SJSA1 (cell line): Measurements from ENCODE around the gene DMRTC2. TPM values are rescaled to one million over a fixed set of nuclear protein-coding genes. Genes with fewer than 3 reads are reported as not detected.

Experiments used
- DNase-seq, 2 experiments: peaks; one replicate each; pipeline ENCODE4 v3.0.0-alpha.2; 2015 to 2020; ENCODE audit warnings: low spot score in 2 of 2, low read depth in 1 of 2
- H3K27ac ChIP-seq: fragments of 250-450 bp; sonication (Bioruptor Pico); 2 replicates; pipeline ENCODE4 v1.5.1; 2020; ENCODE audit warnings: mild to moderate bottlenecking, moderate library complexity
- H3K27me3 ChIP-seq: fragments of 250-450 bp; sonication (Bioruptor Pico); replicated peaks from 2 replicates; pipeline ENCODE4 v1.5.1; 2020; ENCODE audit warnings: mild to moderate bottlenecking, moderate library complexity
- H3K36me3 ChIP-seq: fragments of 250-450 bp; sonication (Bioruptor Pico); 2 replicates; pipeline ENCODE4 v1.5.1; 2020; ENCODE audit warnings: mild to moderate bottlenecking
- H3K4me1 ChIP-seq: fragments of 250-450 bp; sonication (Bioruptor Pico); replicated peaks from 2 replicates; pipeline ENCODE4 v1.6.1; 2021; ENCODE audit warnings: mild to moderate bottlenecking
- H3K4me3 ChIP-seq: fragments of 250-450 bp; sonication (Bioruptor Pico); 2 replicates; pipeline ENCODE4 v1.5.1; 2020; ENCODE audit warnings: mild to moderate bottlenecking
- H3K9me3 ChIP-seq: fragments of 250-450 bp; sonication (Bioruptor Pico); replicated peaks from 2 replicates; pipeline ENCODE4 v1.5.1; 2020; ENCODE audit warnings: mild to moderate bottlenecking
- total RNA-seq: library from RNA; depleted of rRNA; stranded (reverse); fragments of >200 nt; shearing (Covaris generic); gene quantifications from 2 replicates; pipeline ENCODE4 v1.2.3, GENCODE V29; 2014

Gene DMRTC2
- total RNA-seq, 1 experiment from 2014 or later, result not detected

DNA sequence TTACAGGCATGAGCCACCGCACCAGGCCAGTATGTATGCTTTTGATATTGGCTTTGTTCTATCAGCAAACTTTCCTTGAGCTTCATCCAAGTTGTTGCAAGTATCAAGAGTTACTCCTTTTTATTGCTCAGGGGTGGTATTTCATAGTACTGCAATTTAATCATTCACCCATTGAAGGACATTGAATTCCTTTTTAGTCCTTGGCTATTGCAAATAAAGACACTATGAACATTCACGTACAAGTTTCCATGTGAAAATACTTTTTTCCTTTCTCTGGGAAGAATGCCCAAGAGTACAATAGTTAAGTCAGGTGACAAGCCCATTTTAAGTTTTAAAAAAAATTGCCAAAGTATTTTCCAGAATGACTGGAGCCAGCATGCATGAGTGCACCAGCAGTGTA lies 28.1 kb upstream of the DMRTC2 start:
- Histone ChIP-seq H3K9me3 (no peaks in the 10 kb centered on the region), H3K27ac (no peak overlapping the region), H3K4me3 (no peak overlapping the region), H3K36me3 (no peaks in the 10 kb centered on the region), H3K27me3 (peaks cover 19% of the 10 kb centered on the region), H3K4me1 (no peaks in the 10 kb centered on the region)
- DNase-seq, result no peak

DNA sequence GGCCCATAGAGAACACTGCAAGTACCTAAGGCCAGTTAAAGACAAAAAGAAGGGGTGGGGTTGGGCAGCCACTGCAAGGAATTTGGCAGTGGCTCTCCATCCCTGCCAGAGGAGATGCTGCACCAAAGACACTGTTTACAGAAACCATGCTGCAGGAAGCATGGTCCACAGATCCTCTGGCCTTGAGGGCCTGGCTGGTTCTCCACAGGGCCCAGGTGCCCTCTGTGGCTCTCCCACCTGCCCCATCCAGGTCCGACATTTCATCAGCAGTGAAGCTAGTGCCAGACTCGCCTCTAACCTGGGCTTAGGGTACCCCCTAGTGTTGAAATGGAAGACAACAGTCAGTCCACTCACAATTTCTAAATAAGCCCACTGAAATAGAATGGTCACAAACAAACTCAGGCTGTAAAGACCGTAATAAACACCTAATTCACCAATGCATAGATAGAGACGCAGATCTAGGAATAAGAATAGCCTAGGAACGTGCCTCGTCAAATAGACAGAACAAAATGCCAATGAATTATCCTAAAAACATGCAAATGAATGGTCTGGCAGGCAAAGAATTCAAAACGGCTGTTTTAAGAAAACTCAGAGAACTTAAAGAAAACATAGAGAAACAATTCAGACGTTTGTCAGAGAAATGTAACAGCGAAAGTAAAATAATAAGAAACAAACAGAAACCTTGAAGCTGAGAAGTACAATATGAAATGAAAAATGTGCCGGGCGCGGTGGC lies 23.7 kb upstream of the DMRTC2 start:
- no peak for DNase-seq
- no peak overlapping the region for H3K4me3 ChIP-seq
- H3K4me1 ChIP-seq, result no peaks in the 10 kb centered on the region
- no peaks in the 10 kb centered on the region for H3K36me3 ChIP-seq
- peaks cover 36% of the 10 kb centered on the region for H3K27me3 ChIP-seq
- no peaks in the 10 kb centered on the region for H3K9me3 ChIP-seq
- H3K27ac ChIP-seq, result no peak overlapping the region

DNA sequence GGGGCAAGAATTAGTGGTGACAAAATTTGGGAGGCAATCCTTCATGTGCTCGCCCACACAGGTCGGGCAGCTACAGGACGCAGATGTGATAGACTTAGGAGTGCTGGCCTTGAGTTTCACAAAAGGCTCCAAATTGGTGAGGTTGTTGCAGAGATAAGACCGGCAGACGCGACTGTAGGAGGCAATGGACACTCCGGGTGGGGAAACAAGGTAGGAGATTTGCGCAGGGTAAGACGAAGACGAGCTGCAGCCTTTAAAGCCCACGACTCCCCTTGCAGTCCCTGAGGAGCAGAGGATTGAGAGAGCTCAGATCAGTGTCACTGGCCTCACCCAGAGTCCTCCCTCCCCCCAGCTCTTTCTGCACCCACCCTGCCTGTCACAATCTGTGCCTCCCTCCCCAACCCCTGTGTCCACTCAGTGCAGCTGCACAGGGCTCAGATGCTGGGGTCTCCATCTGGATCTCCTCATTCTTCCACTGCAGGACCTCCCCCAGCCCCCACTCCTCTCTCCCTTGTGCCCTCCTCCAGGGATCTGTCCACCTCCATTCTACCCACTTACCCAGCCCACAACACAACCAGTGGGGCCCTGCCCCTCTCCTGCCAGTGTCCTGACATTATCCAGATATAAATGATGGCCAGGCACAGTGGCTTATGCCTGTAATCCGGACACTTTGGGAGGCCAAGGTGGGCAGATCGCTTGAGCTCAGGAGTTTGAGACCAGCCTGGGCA lies 6.7 kb upstream of the DMRTC2 start:
- peaks cover 59% of the 10 kb centered on the region for H3K27me3 ChIP-seq
- H3K4me1 ChIP-seq, result no peaks in the 10 kb centered on the region
- H3K4me3 ChIP-seq, result no peak overlapping the region
- no peak overlapping the region for H3K27ac ChIP-seq
- no peaks in the 10 kb centered on the region for H3K36me3 ChIP-seq
- DNase-seq, result no peak
- no peaks in the 10 kb centered on the region; the same call in 1 of the 2 replicates for H3K9me3 ChIP-seq

DNA sequence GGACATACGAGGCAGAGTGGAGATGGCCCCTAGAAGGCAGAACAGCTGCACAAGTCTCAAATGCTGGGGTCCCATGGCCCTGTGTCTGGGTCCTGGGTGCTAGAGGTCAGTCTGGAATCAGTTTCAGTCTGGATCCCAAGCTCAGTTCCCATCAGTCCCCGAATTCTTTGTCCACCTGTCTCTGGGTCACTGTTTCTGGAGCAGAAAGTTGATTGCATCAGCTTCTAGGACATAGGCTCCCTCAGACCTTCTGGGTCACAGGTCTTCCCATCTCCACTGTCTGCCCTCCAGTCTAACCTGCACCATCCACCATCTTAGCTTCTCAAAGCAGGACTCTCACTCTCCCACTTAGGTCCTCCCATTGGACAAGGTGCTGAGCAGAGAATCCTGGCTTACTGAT lies 5.6 kb upstream of the DMRTC2 start:
- Histone ChIP-seq H3K36me3 (no peaks in the 10 kb centered on the region), H3K4me3 (no peak overlapping the region), H3K9me3 (no peaks in the 10 kb centered on the region; the same call in 1 of the 2 replicates), H3K27ac (no peak overlapping the region), H3K27me3 (peaks cover 52% of the 10 kb centered on the region), H3K4me1 (no peaks in the 10 kb centered on the region)
- no peak for DNase-seq

DNA sequence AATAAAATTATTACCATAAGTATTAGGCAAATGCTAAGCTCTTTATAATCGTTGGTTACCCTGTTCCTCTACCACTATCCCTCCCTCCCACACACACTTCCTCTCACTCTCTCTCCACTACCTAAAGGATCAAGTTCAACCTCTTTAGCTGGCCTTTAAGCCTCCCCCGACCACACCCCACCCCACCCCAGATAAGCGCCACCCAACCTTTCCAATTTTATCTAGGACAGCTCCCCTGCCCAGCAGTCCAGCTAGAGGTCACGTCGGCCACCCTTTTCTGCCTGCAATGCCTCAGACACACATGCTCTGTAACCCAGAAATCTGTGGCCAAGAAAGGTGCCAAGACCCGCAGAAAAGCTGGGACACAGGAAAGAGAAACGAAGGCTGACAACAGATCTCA lies 1.5 kb upstream of the DMRTC2 start:
- no peaks in the 10 kb centered on the region for H3K36me3 ChIP-seq
- H3K27me3 ChIP-seq, result peaks cover 26% of the 10 kb centered on the region
- H3K27ac ChIP-seq, result no peak overlapping the region
- no peaks in the 10 kb centered on the region for H3K9me3 ChIP-seq
- H3K4me3 ChIP-seq, result no peak overlapping the region
- no peaks in the 10 kb centered on the region for H3K4me1 ChIP-seq
- DNase-seq, result no peak

DNA sequence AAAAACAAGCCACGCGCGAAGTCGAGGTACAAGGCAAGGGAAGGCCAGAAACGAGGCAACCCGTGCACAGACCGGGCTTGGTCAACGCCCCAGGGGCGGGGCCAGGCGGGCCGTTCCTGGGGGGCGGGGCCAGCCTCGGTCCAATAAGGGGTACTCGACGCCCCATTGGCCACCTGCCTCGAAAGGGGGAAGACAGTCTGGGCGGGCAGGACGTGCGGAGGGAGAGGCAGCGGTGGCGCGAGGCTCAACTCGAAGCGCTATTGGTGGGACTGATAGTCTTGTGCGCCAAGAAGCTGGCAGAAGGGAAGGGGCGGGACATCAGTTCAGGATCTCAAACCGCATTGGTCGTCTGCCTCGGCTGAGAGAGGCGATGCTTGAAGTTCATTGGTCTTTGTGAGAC lies 241 bp upstream of the DMRTC2 start, which contains the start of gene LYPD4:
Gene LYPD4, minus strand, starts transcription at position 83 of the 400 bp plus-strand sequence. CDS start 5,398 bp downstream, outside the sequence.
- Histone ChIP-seq H3K9me3 (no peaks in the 10 kb centered on the region), H3K27me3 (peaks cover 26% of the 10 kb centered on the region), H3K36me3 (no peaks in the 10 kb centered on the region), H3K4me1 (no peaks in the 10 kb centered on the region), H3K4me3 (no peak within 1 kb of the TSS), H3K27ac (no peak within 1 kb of the TSS)
- DNase-seq, result no peak

DNA sequence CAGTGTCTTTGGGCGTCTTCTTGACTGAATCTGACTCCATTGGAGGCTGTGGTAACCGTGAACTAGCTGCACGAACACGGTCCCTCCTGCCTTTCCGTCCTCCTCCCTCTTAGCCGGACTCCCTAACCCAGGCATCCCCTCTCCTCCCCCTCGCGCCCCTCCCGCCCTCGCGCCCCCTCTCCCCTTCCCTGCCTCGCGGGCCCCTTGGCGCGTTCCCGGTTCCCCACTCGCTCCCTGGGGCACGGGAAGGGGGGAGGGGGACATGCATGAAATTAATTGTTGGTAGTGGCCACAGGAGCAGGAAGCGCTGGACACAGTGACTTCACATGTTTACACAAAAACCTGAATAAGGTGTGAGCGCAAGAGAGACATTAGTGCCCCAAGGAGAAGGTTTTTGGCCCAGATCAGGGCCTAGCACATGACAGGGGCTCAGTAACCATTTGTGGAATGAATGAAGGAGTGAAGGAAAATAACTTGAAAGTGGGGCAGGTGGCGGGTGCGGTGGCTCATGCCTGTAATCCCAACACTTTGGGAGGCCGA lies 279 bp downstream of the DMRTC2 start:
- peaks cover 23% of the 10 kb centered on the region for H3K27me3 ChIP-seq
- no peaks in the 10 kb centered on the region for H3K4me1 ChIP-seq
- H3K27ac ChIP-seq, result no peak overlapping the region
- H3K4me3 ChIP-seq, result no peak overlapping the region
- no peaks in the 10 kb centered on the region for H3K36me3 ChIP-seq
- no peaks in the 10 kb centered on the region for H3K9me3 ChIP-seq
- no peak for DNase-seq

DNA sequence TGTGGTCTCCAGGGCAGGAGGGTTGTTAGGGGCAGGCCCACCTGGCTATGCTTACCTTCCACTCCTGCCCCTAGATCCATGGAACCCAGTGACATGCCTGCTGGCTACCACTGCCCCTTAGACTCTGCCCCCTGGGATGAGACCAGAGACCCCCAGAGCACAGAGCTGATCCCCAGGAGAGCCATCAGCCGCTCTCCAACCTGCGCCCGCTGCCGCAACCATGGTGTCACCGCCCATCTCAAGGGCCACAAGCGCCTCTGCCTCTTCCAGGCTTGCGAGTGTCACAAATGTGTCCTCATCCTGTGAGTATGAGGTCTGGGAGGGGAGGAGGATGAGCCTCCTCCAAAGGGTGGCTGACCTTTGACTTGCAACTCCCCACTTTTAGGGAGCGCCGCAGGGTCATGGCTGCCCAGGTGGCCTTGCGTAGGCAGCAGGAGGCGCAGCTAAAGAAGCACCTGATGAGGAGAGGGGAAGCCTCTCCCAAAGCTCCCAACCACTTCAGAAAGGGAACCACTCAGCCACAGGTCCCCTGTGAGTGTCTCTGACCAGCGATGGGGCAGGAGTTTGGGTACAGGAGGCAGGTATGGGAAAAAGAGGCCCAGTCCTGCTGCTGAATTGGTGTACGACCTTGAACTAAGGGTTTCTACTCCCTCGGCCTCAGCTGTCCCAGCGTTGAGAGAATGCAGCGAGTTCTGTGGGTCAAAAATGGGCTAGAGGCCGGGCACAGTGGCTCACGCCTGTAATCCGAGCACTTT lies 2.7 kb downstream of the DMRTC2 start:
- Histone ChIP-seq H3K4me3 (no peak overlapping the region), H3K36me3 (no peaks in the 10 kb centered on the region), H3K27me3 (peaks cover 30% of the 10 kb centered on the region)

DNA sequence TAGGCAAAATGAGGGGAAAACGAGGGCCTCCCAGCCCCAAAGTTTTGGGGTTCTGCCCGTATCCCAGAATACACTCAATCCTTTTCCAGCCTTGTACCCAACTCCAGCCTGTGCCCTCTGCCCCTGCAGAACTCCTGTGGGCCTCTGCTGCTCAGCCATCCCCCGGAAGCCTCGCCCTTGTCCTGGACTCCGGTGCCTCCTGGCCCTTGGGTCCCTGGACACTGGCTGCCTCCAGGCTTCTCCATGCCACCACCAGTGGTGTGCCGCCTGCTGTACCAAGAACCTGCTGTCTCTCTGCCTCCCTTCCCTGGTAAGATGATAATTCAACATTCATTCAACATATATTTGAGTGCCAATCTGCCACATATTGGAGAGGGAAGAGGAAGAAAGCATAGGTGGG lies 3.8 kb downstream of the DMRTC2 start:
- DNase-seq, result no peak
- H3K27ac ChIP-seq, result no peak overlapping the region
- no peaks in the 10 kb centered on the region for H3K9me3 ChIP-seq
- H3K36me3 ChIP-seq, result no peaks in the 10 kb centered on the region
- H3K4me1 ChIP-seq, result no peaks in the 10 kb centered on the region
- peaks cover 42% of the 10 kb centered on the region for H3K27me3 ChIP-seq
- no peak overlapping the region for H3K4me3 ChIP-seq

More for the DNA sequence above, 2.7 kb downstream of the DMRTC2 start:
- H3K27ac ChIP-seq, result no peak overlapping the region
- H3K4me1 ChIP-seq, result no peaks in the 10 kb centered on the region
- DNase-seq, result no peak
- H3K9me3 ChIP-seq, result no peaks in the 10 kb centered on the region

DNA sequence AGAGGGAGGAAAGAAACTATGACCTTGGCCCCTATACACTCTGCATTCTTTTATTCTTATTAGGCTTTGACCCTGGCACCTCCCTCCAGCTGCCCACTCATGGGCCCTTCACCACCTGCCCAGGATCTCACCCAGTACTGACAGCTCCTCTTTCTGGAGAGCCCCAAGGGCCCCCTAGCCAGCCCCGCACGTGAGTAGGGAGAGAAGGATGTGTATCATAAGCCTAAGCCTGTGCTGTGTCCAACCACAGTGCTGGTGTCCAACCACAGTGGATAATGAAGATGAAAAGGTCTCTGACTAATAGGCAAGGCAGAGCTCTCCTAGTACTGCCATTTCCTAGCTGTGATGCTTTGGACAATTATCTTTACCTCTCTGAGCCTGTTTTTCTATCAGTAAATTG lies 4.2 kb downstream of the DMRTC2 start:
- no peak overlapping the region for H3K4me3 ChIP-seq
- peaks cover 46% of the 10 kb centered on the region for H3K27me3 ChIP-seq
- H3K36me3 ChIP-seq, result no peaks in the 10 kb centered on the region
- no peak for DNase-seq
- H3K9me3 ChIP-seq, result no peaks in the 10 kb centered on the region
- H3K27ac ChIP-seq, result no peak overlapping the region
- H3K4me1 ChIP-seq, result no peaks in the 10 kb centered on the region

DNA sequence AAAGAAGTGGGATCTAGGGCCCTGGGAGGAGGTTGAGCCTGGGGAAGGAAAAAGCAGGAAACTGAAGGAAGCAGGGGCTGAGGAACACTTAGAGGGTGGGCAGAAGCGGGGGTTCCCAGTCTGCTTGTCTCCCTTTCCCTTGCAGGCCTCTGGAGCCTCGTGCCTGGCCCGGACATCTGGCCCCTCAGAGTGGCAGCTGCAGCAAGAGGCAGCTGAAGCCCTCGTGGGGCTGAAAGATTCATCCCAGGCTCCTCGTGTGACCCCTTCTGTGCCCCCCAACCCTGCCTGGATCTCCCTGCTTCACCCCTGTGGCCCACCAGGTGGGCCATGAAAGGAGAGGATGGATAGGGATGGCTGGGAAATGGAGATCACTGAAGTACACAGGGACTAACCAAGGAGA lies 5.5 kb downstream of the DMRTC2 start:
- peaks cover 57% of the 10 kb centered on the region for H3K27me3 ChIP-seq
- H3K4me3 ChIP-seq, result no peak overlapping the region
- no peaks in the 10 kb centered on the region for H3K9me3 ChIP-seq
- H3K4me1 ChIP-seq, result no peaks in the 10 kb centered on the region
- no peak overlapping the region for H3K27ac ChIP-seq
- no peak for DNase-seq
- H3K36me3 ChIP-seq, result no peaks in the 10 kb centered on the region

DNA sequence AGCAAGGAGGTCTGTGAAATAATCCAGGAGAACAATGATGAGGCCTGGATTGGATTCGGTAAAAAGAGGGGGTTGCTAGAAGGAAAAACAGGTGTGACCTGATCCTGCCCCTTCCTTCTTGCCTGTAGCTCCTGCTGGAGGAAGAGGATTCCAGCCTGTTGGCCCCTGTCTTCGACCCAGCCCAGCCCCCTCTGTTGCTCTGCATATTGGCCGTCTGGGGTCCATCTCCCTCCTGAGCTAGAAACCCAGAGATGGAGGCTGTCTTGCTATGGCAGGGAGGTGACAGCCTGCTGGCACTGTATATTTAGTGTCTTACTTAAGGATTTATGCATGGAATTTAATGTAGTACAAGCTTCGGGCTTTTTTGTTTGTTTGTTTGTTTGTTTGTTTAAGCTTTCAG lies 6.6 kb downstream of the DMRTC2 start:
- Histone ChIP-seq H3K4me3 (no peak overlapping the region), H3K27me3 (peaks cover 59% of the 10 kb centered on the region), H3K9me3 (no peaks in the 10 kb centered on the region), H3K36me3 (no peaks in the 10 kb centered on the region), H3K27ac (no peak overlapping the region), H3K4me1 (no peaks in the 10 kb centered on the region)
- DNase-seq, result no peak

DNA sequence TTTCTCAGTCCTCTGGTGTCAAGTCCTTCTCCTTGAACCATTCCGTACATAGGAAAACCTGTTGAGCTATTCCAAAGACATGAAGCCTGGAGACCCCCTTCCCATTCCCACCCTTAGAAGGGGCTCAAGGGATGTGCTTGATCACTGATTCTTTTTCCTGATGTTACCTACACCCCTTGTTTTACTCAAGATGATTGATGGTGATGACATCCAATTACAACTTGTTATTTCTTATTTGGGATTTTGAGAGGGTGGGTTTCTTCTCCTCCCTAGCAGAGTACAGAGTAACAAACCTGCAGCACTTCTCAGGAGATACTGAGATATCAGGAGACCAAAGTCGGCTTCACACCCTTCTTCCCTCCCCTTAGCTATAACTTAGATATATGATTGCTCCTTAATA lies 8.5 kb downstream of the DMRTC2 start:
- DNase-seq, result no peak
- Histone ChIP-seq H3K27ac (no peak overlapping the region), H3K36me3 (no peaks in the 10 kb centered on the region), H3K4me1 (no peaks in the 10 kb centered on the region), H3K4me3 (no peak overlapping the region), H3K27me3 (peaks cover 71% of the 10 kb centered on the region), H3K9me3 (no peaks in the 10 kb centered on the region)

DNA sequence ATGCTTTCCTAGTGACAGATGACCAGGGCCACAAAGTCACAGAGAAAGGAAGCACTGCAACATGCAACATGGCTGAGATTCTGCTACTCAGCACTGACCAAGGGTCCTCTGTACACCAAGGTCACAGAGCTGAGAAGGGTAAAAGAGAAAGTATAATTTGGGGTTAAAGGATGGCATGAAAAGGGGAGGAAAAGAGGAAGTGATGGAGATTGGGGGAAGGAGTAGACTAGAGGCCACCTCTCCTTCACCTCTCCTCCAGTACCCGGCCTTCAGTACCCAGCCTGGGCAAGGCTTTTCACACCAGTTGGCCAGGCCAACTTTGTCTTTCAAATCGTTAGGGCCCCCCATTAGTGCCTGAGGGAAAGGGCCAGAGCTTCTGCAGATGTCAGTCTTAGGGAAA lies 8.9 kb downstream of the DMRTC2 start:
- no peak overlapping the region for H3K27ac ChIP-seq
- peaks cover 74% of the 10 kb centered on the region for H3K27me3 ChIP-seq
- H3K9me3 ChIP-seq, result no peaks in the 10 kb centered on the region
- no peak for DNase-seq
- no peaks in the 10 kb centered on the region for H3K4me1 ChIP-seq
- no peak overlapping the region for H3K4me3 ChIP-seq
- no peaks in the 10 kb centered on the region for H3K36me3 ChIP-seq
